ENCODE measurements around the gene CCDC137. TPM values are rescaled to one million over a fixed set of nuclear protein-coding genes. Genes with fewer than 3 reads are reported as not detected.
"Not testable (repeated sequence)": the region's sequence is repeated elsewhere in the genome, so short reads cannot be mapped to it uniquely, and the experiment has no call there.

CCDC137 gene, protein sequence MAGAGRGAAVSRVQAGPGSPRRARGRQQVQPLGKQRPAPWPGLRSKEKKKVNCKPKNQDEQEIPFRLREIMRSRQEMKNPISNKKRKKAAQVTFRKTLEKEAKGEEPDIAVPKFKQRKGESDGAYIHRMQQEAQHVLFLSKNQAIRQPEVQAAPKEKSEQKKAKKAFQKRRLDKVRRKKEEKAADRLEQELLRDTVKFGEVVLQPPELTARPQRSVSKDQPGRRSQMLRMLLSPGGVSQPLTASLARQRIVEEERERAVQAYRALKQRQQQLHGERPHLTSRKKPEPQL
- polyA plus RNA-seq (ENCODE audit: insufficient read length in 12 of 12): 10 to 100 TPM in 10 of 12 donors, 1 to 10 TPM in 1, not detected in 1; 9.3 to 23.9 (median 12.6) TPM
- long read RNA-seq, donor 1, partial matches to known transcripts: 50 of 63 reads
- long read RNA-seq, donor 1, other reads (novel, unspliced or antisense): 11 of 63 reads
- long read RNA-seq, donor 2, partial matches to known transcripts: 8 of 9 reads
- long read RNA-seq, donor 2, other reads (novel, unspliced or antisense): 0 of 9 reads
- long read RNA-seq, donor 3, partial matches to known transcripts: 0 of 1 reads
- long read RNA-seq, donor 3, other reads (novel, unspliced or antisense): 0 of 1 reads
- long read RNA-seq, donor 4, partial matches to known transcripts: 0 of 1 reads
- long read RNA-seq, donor 4, other reads (novel, unspliced or antisense): 0 of 1 reads
- long read RNA-seq, donor 5, transcript CCDC137-201 (6 exons, 2,468 nt): major isoform, 5 of 5 reads
- long read RNA-seq, donor 5, partial matches to known transcripts: 0 of 5 reads
- long read RNA-seq, donor 5, other reads (novel, unspliced or antisense): 0 of 5 reads
- long read RNA-seq, donor 6, transcript CCDC137-201 (6 exons, 2,468 nt): major isoform, 5 of 5 reads
- long read RNA-seq, donor 6, partial matches to known transcripts: 0 of 5 reads
- long read RNA-seq, donor 6, other reads (novel, unspliced or antisense): 0 of 5 reads
- long read RNA-seq, donor 7, partial matches to known transcripts: 0 of 5 reads
- long read RNA-seq, donor 7, other reads (novel, unspliced or antisense): 0 of 5 reads
- long read RNA-seq, donor 8, transcript CCDC137-201 (6 exons, 2,468 nt): major isoform, 5 of 5 reads
- long read RNA-seq, donor 8, partial matches to known transcripts: 0 of 5 reads
- long read RNA-seq, donor 8, other reads (novel, unspliced or antisense): 0 of 5 reads
- long read RNA-seq, donor 9, partial matches to known transcripts: 0 of 1 reads
- long read RNA-seq, donor 9, other reads (novel, unspliced or antisense): 0 of 1 reads
- long read RNA-seq, donor 10, partial matches to known transcripts: 0 of 3 reads
- long read RNA-seq, donor 10, other reads (novel, unspliced or antisense): 0 of 3 reads
- long read RNA-seq, donor 11, transcript CCDC137-201 (6 exons, 2,468 nt): major isoform, 5 of 20 reads
- long read RNA-seq, donor 11, partial matches to known transcripts: 8 of 20 reads
- long read RNA-seq, donor 11, other reads (novel, unspliced or antisense): 7 of 20 reads

DNA sequence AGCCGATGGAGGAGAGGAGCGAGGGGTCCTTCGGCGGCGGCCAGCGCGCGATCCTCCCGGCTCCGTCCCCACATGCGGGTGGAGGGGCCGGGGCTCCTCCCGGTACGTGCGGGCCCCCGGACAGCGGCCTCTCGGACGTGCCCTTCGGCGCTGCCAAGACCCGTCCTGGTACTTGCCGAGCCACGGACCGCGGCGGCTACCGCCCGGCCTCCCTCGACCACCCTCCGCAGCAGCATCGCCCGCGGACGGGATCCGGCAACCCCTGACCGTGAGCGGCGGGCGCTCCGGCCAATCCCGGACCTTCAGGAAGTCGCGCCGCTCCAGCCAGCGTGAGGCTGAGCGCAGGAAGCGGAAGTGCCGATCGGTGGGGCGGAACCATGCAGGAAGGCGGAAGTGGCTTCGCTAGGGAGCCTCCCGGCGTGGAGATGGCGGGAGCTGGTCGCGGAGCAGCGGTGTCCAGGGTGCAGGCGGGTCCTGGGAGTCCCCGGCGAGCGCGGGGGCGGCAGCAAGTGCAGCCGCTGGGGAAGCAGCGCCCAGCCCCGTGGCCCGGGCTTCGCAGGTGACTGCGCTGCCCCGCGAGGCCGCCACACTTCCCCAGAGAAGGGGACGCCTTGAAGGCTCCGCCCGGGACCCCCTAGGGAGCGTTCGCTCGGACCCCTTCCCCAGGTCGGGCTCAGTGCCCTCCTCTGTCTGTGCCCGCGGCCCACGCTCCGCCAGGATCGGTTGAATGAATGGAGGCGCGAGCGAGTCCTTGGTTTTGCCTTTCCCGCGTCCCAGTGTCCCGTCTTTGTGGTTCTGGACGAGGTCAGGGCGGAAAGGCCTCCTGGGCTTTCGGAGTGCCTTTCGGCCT lies at the start of gene CCDC137, which contains the start of gene OXLD1:
TSS of gene CCDC137 (plus strand) at position 396 of the 850 bp plus-strand sequence. CDS start at position 426, 30 bp downstream.
TSS of gene OXLD1 (minus strand) at position 264 of the 850 bp plus-strand sequence. CDS start at position 236, 28 bp downstream.
- peak; percentile 96 for DNase-seq

DNA sequence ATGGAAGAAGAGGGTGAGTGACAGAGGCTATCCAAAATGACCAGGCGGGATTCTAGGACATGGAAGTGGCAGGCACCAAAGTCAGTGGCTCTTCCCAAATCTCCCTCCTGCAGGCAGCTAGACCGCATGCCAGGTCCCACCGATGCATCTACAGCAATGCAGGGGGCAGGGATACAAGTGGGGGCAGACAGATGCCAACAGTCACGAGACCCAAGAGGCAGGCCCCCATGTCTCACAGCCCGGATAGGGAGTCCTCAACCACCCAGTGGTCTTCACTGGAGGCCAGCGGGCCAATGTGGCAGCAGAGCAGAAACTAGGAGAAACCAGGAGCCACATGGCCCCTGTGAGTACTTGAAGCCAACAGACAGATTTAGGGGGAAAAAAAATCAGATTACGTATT lies 49.7 kb upstream of the CCDC137 start:
- no peak for DNase-seq

DNA sequence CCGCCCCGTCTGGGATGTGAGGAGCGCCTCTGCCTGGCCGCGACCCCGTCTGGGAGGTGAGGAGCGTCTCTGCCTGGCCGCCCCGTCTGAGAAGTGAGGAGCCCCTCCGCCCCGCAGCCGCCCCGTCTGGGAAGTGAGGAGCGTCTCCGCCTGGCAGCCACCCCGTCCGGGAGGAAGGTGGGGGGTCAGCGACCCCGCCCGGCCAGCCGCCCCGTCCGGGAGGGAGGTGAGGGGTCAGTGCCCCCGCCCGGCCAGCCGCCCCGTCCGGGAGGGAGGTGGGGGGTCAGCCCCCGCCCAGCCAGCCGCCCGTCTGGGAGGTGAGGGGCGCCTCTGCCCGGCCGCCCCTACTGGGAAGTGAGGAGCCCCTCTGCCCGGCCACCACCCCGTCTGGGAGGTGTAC lies 48.2 kb upstream of the CCDC137 start:
- DNase-seq: not testable (repeated sequence)

DNA sequence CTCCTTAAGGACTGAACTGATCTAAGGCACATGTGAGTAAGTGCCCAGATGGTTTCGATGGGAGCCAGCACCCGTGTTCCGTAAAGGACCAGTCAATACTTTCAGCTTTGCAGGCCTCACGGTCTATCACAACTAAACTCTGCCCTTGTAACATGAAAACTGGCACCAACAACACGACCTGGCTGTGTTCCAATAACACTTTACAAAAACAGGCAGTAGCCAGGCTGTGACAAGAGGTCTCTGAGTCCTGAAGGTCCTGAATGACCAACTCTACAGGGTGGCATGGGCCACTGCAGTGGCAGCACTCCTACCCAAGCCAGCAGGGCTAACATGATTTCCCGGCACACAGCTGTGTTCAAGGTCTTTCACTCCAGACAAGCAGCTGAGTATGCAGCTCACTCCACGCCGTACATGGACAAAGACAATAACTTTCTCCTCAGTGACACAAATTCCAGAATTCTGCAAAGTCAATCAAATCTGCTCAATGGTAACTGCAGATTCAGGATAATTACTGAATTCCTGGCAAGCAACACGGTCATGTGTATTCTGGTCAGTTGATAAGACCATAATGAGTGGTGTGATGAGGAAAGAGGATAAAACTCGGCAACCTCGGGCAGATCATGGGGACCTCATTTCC lies 44.9 kb upstream of the CCDC137 start:
- DNase-seq: no peak

DNA sequence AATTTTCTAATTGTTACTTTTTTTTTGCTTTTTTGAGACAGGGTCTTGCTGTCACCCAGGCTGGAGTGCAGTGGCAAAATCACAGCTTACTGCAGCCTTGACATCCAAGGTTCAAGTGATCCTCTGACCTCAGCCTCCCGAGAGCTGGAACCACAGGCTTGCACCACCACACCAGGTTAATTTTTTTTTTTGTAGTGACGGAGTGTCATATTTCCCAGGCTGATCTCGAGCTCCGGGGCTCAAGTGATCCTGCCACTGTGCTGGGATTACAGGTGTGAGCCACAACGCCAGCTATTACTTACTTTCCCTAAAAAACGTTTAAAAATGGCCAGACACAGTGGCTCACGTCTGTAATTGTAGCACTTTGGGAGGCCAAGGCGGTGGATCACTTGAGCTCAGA lies 36.3 kb upstream of the CCDC137 start:
- no peak for DNase-seq

DNA sequence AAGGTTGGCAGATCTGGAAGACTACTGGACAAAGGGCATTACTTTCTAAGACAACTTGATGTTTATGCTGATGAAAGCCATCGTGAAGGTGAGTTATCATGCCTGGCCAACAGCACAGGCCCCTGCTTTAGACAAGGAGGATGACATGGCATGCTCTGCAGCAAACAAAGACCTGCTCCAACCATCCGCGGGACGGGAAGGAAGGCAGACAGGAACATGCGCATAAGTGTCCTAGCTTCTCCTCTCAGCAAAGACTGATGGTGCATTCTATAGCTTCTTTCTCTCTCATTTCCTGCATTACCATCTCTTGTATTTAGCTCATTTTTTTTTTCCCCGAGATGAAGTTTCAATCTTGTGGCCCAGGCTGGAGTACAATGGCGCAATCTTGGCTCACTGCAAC lies 35.1 kb upstream of the CCDC137 start:
- no peak for DNase-seq

DNA sequence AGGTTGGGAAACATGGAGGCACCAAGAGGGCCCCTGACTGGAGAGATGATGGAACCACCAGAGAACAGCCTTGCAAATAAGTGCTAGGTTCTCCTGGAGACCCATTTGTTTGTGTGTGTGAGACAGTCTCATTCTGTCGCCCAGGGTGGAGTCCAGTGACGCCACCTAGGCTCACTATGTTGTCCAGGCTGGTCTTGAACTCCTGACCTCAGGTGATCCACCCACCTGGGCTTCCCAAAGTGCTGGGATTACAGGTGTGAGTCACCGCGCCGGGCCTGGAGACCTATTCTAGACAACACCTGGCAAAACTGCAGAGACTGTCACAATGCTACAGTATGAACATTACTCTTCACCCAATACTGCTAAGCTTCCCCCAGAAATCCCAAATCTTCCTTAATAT lies 31.1 kb upstream of the CCDC137 start:
- no peak for DNase-seq

DNA sequence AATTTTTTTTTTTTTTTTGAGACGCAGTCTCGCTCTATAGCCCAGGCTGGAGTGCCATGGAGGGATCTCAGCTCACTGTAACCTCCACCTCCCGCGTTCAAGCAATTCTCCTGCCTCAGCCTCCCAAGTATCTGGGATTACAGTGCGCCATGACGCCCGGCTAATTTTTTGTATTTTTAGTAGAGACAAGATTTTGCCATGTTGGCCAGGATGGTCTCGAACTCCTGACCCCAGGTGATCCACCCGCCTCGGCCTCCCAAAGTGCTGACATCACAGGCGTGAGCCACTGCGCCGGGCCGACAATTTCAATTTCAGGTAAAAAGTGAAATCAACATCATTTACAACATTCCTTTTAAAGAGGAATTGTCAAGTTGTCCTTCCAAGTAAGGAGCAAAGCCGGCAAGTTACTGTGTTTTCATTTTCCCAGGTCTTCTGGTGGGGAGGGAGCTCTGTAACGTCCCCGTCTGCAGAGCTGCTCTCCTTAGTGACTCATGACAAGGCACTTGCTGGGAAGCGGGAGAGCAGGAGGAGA lies 30.5 kb upstream of the CCDC137 start:
- no peak for DNase-seq

DNA sequence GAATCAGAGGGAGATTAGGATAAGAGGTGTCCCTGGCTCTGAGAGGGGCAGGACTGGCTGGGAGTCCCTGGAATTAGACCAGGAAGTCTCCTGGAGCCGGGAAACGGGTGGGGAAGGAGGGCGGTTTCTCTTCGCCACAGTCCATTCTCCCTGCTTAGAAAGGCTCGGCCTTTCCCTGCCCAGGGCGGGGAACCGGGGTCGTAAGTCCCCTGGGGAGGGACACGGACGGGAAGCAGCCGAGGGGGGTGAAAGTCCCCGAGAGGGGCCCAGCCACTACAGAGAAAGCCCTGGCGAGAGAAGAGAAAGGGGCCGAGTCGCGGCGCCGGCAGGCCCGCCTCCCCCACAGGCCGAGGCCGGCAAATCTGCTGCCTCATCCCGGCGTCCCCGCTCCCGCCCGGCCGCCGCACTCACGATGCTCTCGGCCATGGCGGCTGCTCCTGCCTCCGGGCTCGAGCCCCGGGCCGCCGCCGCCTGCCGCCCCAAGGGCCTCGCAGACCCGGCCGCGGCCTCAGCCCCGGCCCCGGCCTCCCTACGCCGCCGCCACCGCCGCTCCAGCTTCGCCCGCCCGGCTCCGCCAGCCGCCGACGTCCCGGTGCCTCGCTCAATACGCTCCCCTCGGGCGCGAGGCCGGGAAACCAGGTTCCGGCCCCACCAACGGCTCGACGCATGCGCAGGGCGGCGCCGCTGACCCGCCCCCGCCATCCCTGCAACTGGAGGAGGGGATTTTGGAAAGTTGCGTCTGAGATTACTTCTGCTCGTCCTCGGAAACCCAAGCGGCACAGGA lies 29.8 kb upstream of the CCDC137 start, which contains the start of the genes NPLOC4 and TSPAN10:
TSS of gene NPLOC4 (minus strand) at position 608 of the 784 bp plus-strand sequence. CDS start at position 426, 182 bp downstream.
TSS of gene TSPAN10 (plus strand) at position 692 of the 784 bp plus-strand sequence. CDS start 5,217 bp downstream, outside the sequence.
- peak; percentile 93 for DNase-seq

DNA sequence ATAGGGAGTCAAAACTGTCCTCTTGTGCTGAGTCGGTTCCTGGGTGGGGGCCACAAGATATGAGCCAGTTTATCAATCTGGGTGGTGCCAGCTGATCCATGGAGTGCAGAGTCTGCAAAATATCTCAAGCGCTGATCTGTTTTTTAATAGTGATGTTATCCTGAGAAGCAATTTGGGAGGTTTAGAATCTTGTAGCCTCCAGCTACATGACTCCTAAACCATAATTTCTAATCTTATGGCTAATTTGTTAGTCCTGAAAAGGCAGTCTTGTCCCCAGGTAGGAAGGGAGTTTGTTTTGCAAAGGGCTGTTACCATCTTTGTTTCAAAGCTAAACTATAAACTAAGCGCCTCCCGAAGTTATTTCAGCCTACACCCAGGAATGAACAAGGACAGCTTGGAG lies 27.9 kb upstream of the CCDC137 start:
- DNase-seq: no peak

DNA sequence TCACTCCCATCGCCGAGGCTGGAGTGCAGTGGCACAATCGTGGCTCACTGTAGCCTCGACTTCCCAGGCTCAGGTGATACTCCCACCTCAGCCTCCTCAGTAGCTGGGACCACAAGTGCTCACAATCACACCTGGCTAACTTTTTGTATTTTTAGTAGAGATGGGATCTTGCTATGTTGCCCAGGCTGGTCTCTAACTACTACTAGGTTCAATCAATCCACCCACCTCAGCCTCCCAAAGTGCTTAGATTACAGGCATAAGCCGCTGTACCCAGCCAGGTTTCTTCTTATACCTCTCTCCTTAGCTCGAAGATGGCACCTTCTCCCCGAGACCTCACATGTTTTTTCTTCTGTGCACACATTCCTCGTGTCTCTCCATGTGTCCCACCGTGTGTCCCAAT lies 26.5 kb upstream of the CCDC137 start:
- DNase-seq: no peak

DNA sequence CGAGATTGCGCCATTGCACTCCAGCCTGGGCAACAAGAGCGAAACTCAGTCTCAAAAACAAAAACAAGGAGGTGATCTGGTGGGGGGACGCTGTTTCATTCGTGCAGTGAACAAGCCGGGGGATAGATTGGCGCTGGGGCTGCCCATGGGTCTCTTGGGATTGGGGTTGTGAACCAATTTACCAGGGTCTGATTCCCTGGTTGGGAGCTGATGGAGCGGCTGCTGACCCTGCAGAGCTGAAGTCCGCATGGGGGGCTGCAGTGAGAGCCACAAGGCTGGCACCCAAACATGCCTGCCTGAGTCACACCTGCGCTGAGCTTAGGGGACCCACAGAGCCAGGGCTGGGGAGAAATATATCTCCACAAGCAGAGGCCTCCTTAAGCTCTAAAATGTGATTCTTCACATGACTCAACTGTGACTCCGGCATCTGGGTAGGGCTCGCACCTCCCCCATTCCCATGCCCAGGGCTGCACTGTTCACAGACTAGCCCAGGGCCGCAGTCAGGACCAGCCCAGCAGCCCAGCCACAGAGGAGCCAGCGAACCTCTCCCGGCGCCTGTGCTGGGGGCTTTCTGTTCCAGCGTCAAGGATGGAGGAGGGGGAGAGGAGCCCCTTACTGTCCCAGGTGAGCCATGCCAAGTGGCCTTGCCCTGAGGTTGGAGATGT lies 24.6 kb upstream of the CCDC137 start:
- DNase-seq: no peak

DNA sequence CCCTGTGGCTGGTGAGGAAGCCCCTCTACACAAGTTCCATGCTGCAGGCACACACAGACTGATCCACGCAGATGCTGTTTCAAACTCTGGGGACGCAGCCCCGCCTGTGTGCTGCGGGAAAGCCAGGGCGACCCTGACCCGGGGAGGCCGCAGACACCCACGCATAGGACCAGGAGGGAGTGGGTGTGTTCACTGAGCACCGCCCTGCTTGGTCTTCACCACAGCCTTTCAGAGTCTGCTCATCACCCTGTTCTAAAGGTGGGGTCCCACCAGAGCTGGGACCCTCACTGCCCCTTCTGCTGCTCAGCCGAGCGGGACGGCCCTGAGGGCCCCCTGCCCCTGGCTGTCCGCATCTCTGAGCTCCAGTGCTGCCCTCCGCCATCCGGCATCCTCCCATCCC lies 22.0 kb upstream of the CCDC137 start:
- DNase-seq: no peak

DNA sequence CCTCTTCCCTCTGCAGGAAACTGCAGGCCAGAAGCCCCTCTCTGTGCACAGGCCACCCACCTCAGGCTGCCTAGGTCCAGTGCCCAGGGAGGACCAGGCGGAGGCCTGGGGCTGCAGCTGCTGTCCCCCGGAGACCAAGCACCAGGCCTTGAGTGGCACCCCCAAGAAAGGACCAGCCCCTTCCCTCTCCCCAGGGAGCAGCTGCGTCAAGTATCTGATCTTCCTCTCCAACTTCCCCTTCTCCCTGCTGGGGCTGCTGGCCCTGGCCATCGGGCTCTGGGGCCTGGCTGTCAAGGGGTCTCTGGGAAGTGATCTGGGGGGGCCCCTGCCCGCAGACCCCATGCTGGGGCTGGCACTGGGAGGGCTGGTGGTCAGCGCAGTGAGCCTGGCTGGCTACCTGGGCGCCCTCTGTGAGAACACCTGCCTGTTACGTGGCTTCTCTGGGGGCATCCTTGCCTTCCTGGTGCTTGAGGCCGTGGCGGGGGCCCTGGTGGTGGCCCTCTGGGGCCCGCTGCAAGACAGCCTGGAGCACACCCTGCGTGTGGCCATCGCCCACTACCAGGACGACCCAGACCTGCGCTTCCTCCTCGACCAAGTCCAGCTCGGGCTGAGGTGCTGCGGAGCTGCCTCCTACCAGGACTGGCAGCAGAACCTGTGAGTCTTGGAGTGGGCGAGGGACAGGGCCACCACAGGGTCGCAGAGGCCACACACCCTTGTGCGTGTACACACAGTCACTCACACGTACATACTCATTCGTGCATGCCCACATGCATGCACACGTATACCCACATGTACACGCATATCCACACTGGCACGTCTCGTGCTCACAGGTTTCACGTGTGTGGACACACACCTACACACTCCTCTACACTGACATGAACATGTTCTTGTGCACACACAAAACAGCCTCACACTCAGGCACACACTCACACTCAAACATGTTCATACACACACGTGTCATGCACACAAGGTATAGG lies 21.3 kb upstream of the CCDC137 start:
- no peak for DNase-seq

DNA sequence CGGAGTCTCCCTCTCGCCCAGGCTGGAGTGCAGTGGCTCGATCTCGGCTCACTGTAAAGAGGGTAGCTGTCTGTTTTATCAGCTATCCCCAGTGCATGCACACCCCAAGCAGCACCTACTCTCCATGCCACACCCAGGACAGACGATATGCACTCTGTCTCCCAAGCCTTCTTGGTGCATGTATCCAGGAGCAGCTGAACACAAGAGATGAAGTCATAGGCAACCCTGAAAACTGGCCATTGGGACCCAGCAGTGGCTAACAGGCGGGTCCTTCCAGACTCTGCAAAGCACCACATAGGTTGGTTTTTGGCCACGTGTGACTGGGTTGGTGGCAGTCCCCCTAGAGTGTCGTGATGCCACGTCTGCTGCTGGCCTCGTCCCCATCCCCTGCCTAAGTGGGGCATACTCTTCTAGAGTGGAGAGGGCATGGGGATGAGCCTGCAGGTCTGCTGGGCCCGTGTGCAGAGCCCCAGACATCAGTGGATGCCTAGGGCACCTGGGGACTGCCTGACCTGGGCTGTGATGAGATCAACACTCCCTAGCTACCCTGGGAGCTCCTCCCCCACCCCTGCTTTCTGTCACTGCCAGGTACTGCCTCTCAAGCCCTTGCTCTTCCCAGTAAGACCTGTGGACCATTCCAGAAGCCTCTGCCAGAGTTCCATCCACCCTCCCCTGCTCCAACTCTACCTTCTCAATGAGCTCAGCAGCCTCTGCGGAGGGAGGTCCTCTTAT lies 19.5 kb upstream of the CCDC137 start:
- no peak for DNase-seq

DNA sequence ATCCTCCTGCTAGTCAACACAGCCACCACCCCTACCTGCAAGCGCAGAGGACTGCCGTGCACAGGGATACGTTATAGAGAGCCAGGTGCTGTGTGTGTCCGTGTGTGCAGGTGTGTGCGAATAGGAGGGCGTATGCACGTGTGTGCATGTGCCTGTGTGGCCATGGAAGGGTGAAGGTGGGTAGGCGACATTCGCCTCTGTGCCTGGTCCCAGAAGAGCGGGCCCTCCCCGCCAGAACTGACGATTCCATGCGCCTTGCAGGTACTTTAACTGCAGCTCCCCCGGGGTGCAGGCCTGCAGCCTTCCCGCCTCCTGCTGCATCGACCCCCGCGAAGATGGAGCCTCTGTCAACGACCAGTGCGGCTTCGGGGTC lies 18.9 kb upstream of the CCDC137 start:
- no peak for DNase-seq
